ENCODE measurements around the gene MAP3K5. TPM values are rescaled to one million over a fixed set of nuclear protein-coding genes. Genes with fewer than 3 reads are reported as not detected.

Gene MAP3K5
- total and polyA plus RNA-seq, 2 of the 8 experiments (the other 6 are each of a cell fraction or from before 2014, with no cell fraction given), result 0.63 to 2.6 TPM

GRCh38 chr6:136782021-136782770 lies 10.1 kb downstream of the MAP3K5 start:
- no peak overlapping the region for H2BK20ac ChIP-seq (ENCODE audit: low read length)
- FAIRE-seq (no peak), DNase-seq (ENCODE audit: low read depth in 1 of 2, low spot score in 2 of 2) (no peak)
- no peak overlapping the region for H2AK5ac ChIP-seq (ENCODE audit: low read depth, low read length)
- H3K27ac ChIP-seq (ENCODE audit: low read depth, low read length), result no peak overlapping the region
- WGBS, 2 experiments (ENCODE audit: extremely low coverage in 1 of 2, insufficient coverage in 1 of 2, insufficient read length in 1 of 2, insufficient replicate concordance in 2 of 2, low coverage in 1 of 2, low lambda C conversion rate in 2 of 2, missing lambda C conversion rate in 1 of 2), result 88% methylated on average over 1 of the region's 1 CpG; no CpG with 5 or more reads in 1 of the 2 experiments
- no peak overlapping the region for H2BK5ac ChIP-seq (ENCODE audit: low read depth, low read length)
- no peak overlapping the region for H2BK120ac ChIP-seq (replicated peaks; ENCODE audit: low read depth, low read length)
- H3K79me1 ChIP-seq (ENCODE audit: low read depth, low read length), result no peaks in the 10 kb centered on the region
- H2BK12ac ChIP-seq (ENCODE audit: low read depth, low read length), result no peak overlapping the region
- H3K4ac ChIP-seq (replicated peaks; ENCODE audit: insufficient read length, low read depth, low read length), result no peak overlapping the region
- no peak overlapping the region for H4K8ac ChIP-seq (ENCODE audit: extremely low read depth, insufficient read depth, low read length)
- peaks cover 0 to 4% (median 1%) of the 10 kb centered on the region in 4 experiments; a peak in 2 of 7 replicates for H3K4me1 ChIP-seq (replicated peaks in 1 of 4; ENCODE audit: control insufficient read depth in 3 of 4, insufficient read depth in 4 of 4, low read length in 3 of 4)
- H3K23me2 ChIP-seq (ENCODE audit: low read depth, low read length), result no peaks in the 10 kb centered on the region
- no peaks in the 10 kb centered on the region for H4K20me1 ChIP-seq (replicated peaks in 1 of 2; ENCODE audit: control insufficient read depth in 1 of 2, insufficient read depth in 2 of 2, low read length in 2 of 2)
- H3K9me3 ChIP-seq (ENCODE audit: insufficient read depth in 2 of 2, low read depth in 1 of 2, low read length in 1 of 2), result no peaks in the 10 kb centered on the region
- POLR2A ChIA-PET (ENCODE audit: partially characterized antibody), result no interaction called here
- no peak overlapping the region for H3K23ac ChIP-seq (ENCODE audit: insufficient read length)
- H3K79me2 ChIP-seq (ENCODE audit: control insufficient read depth in 1 of 2, insufficient read depth in 2 of 2, low read length in 2 of 2), result no peaks in the 10 kb centered on the region
- no peaks in the 10 kb centered on the region for H3K27me3 ChIP-seq (replicated peaks in 1 of 4; ENCODE audit: control insufficient read depth in 3 of 4, extremely low read depth in 1 of 4, insufficient read depth in 3 of 4, low read length in 3 of 4)
- no peak overlapping the region for H2AFZ ChIP-seq (ENCODE audit: low read length)
- no peak overlapping the region for H3K14ac ChIP-seq (ENCODE audit: insufficient read length)
- no peak overlapping the region for H3K9ac ChIP-seq (replicated peaks in 1 of 4; ENCODE audit: extremely low read depth in 1 of 4, low read depth in 3 of 4, low read length in 3 of 4)
- no peak overlapping the region for H3K4me3 ChIP-seq (ENCODE audit: extremely low read depth in 1 of 4, insufficient read depth in 2 of 4, low read depth in 3 of 4, low read length in 4 of 4)
- H3K18ac ChIP-seq (ENCODE audit: extremely low read depth, low read length), result no peak overlapping the region
- H4K91ac ChIP-seq (replicated peaks; ENCODE audit: insufficient read length, low read length), result no peak overlapping the region
- CTCF ChIA-PET (ENCODE audit: partially characterized antibody), result interaction anchor here (1.4 kb wide), 1 partner anchor 10 kb away, joined by 3 read pairs; the partner anchor contains the start of gene MAP3K5
- no peak overlapping the region for H3K4me2 ChIP-seq (ENCODE audit: insufficient read depth in 1 of 2, low read depth in 2 of 2, low read length in 2 of 2)
- no peaks in the 10 kb centered on the region for H3K36me3 ChIP-seq (ENCODE audit: control insufficient read depth in 2 of 4, insufficient read depth in 4 of 4, low read length in 3 of 4)
- H4K5ac ChIP-seq (ENCODE audit: insufficient read length, low read depth, low read length), result no peak overlapping the region
- no peak overlapping the region for H3K56ac ChIP-seq (replicated peaks; ENCODE audit: insufficient read length, low read depth, low read length)
- H2BK15ac ChIP-seq (ENCODE audit: low read length), result no peak overlapping the region
- TF ChIP-seq ZNF274 (IDR thresholded peaks at IDR 0.05; ENCODE audit: borderline replicate concordance, extremely low read depth, low read length), result no peak
- TF ChIP-seq ATF3 (IDR thresholded peaks at IDR 0.05; ENCODE audit: insufficient read depth, low read depth, low read length), result no peak
- TF ChIP-seq TBP (IDR thresholded peaks at IDR 0.05; ENCODE audit: low read depth, low read length), result no peak
- no peak for TF ChIP-seq CREB1 (IDR thresholded peaks at IDR 0.05)
- no peak for TF ChIP-seq JUN (IDR thresholded peaks at IDR 0.05; ENCODE audit: low read depth, low read length)
- TF ChIP-seq CTCF (IDR thresholded peaks at IDR 0.05; ENCODE audit: control extremely low read depth in 1 of 3, insufficient read depth in 1 of 3, low read depth in 1 of 3, low read length in 3 of 3), result no peak
- no peak for TF ChIP-seq SAP30 (IDR thresholded peaks at IDR 0.05; ENCODE audit: insufficient read depth, insufficient replicate concordance, low read length)
- TF ChIP-seq SRF (IDR thresholded peaks at IDR 0.05; ENCODE audit: low read depth, low read length), result no peak
- no peak for TF ChIP-seq CBX8 (IDR thresholded peaks at IDR 0.05; ENCODE audit: borderline replicate concordance, low read depth, low read length)

All from H1 (cell line).